ENCODE measurements around the gene DAGLA. TPM values are rescaled to one million over a fixed set of nuclear protein-coding genes. Genes with fewer than 3 reads are reported as not detected.

DAGLA gene
- total RNA-seq, 5 donors from 2014 or later (not counting 1 experiment from before 2014, with no cell fraction given), result 0.15 to 1.6 (median 0.23) TPM

- peaks cover under 1 to 3% (median 1%) of the 10 kb centered on the region in 3 donors for H3K4me1 Mint-ChIP-seq
- H3K27ac Mint-ChIP-seq, result no peak overlapping the region
- H3K4me1 ChIP-seq (ENCODE audit: control insufficient read depth in 1 of 2, extremely low read depth in 1 of 2, insufficient read depth in 2 of 2, low read length in 2 of 2), result peaks cover 0 to 4% of the 10 kb centered on the region in 2 experiments
- no peak overlapping the region for H3K4me3 ChIP-seq (ENCODE audit: control insufficient read depth in 1 of 2, extremely low read depth in 1 of 2, low read length in 1 of 2)
- H3K36me3 ChIP-seq (ENCODE audit: control insufficient read depth in 2 of 2, extremely low read depth in 1 of 2, insufficient read depth in 1 of 2, low read length in 1 of 2), result no peaks in the 10 kb centered on the region
- no peaks in the 10 kb centered on the region for H3K36me3 Mint-ChIP-seq
- no peaks in the 10 kb centered on the region for H3K9me3 Mint-ChIP-seq
- WGBS (ENCODE audit: insufficient coverage), result 81% methylated on average over 27 of the region's 33 CpGs
- no peak overlapping the region for H3K27ac ChIP-seq (ENCODE audit: low read length)
- ATAC-seq (replicated peaks in 1 of 4) (no peak), DNase-seq (no peak)
- no peaks in the 10 kb centered on the region for H3K9me3 ChIP-seq
- H3K27me3 ChIP-seq (replicated peaks in 1 of 2; ENCODE audit: control insufficient read depth in 2 of 2, extremely low read depth in 1 of 2, insufficient read depth in 2 of 2, low read length in 1 of 2), result no peaks in the 10 kb centered on the region
- ChIA-PET POLR2A (no interaction called here), CTCF (interaction anchor here (0.6 to 1.1 kb wide), 2 partner anchors 15 to 91 kb away, joined by 3 to 7 read pairs; no protein-coding TSS in a partner anchor)
- no peaks in the 10 kb centered on the region for H3K27me3 Mint-ChIP-seq
- no peak overlapping the region for H3K4me3 Mint-ChIP-seq
Measured at GRCh38 chr11:61728066-61728939, 48.1 kb downstream of the DAGLA start.

GRCh38 chr11:61728940-61729219, 48.7 kb downstream of the DAGLA start:
- DNase-seq (no peak), ATAC-seq (replicated peaks in 1 of 4) (no peak)
- no peak overlapping the region for H3K4me3 ChIP-seq (ENCODE audit: control insufficient read depth in 1 of 2, extremely low read depth in 1 of 2, low read length in 1 of 2)
- peaks cover 0 to under 1% of the 10 kb centered on the region in 2 experiments for H3K27me3 ChIP-seq (replicated peaks in 1 of 2; ENCODE audit: control insufficient read depth in 2 of 2, extremely low read depth in 1 of 2, insufficient read depth in 2 of 2, low read length in 1 of 2)
- H3K4me1 Mint-ChIP-seq, result peaks cover 2 to 7% (median 4%) of the 10 kb centered on the region in 3 donors
- H3K9me3 ChIP-seq, result no peaks in the 10 kb centered on the region
- peaks cover 0 to 4% of the 10 kb centered on the region in 2 experiments for H3K4me1 ChIP-seq (ENCODE audit: control insufficient read depth in 1 of 2, extremely low read depth in 1 of 2, insufficient read depth in 2 of 2, low read length in 2 of 2)
- H3K36me3 ChIP-seq (ENCODE audit: control insufficient read depth in 2 of 2, extremely low read depth in 1 of 2, insufficient read depth in 1 of 2, low read length in 1 of 2), result no peaks in the 10 kb centered on the region
- H3K27me3 Mint-ChIP-seq, result no peaks in the 10 kb centered on the region
- ChIA-PET POLR2A (no interaction called here), CTCF (interaction anchor here (0.6 to 1.1 kb wide), 2 partner anchors 15 to 91 kb away, joined by 3 to 7 read pairs; no protein-coding TSS in a partner anchor)
- 67% methylated on average over 8 of the region's 8 CpGs for WGBS (ENCODE audit: insufficient coverage)
- no peak overlapping the region for H3K27ac Mint-ChIP-seq
- H3K36me3 Mint-ChIP-seq, result no peaks in the 10 kb centered on the region
- H3K27ac ChIP-seq (ENCODE audit: low read length), result no peak overlapping the region
- H3K4me3 Mint-ChIP-seq, result no peak overlapping the region
- no peaks in the 10 kb centered on the region for H3K9me3 Mint-ChIP-seq

GRCh38 chr11:61730240-61730994, 50.2 kb downstream of the DAGLA start:
- CTCF ChIA-PET, result no interaction called here
- POLR2A ChIA-PET, result no interaction called here
- H3K27ac Mint-ChIP-seq, result no peak overlapping the region

GRCh38 chr11:61731211-61731951, 51.2 kb downstream of the DAGLA start:
- H3K27me3 Mint-ChIP-seq, result no peaks in the 10 kb centered on the region
- H3K27ac ChIP-seq (ENCODE audit: low read length), result no peak overlapping the region
- no peaks in the 10 kb centered on the region for H3K36me3 ChIP-seq (ENCODE audit: control insufficient read depth in 2 of 2, extremely low read depth in 1 of 2, insufficient read depth in 1 of 2, low read length in 1 of 2)
- H3K27me3 ChIP-seq (replicated peaks in 1 of 2; ENCODE audit: control insufficient read depth in 2 of 2, extremely low read depth in 1 of 2, insufficient read depth in 2 of 2, low read length in 1 of 2), result peaks cover 0 to 4% of the 10 kb centered on the region in 2 experiments
- CTCF ChIA-PET, result no interaction called here
- ATAC-seq (replicated peaks in 1 of 4) (no peak), DNase-seq (no peak)
- H3K27ac Mint-ChIP-seq, result no peak overlapping the region
- H3K9me3 ChIP-seq, result no peaks in the 10 kb centered on the region
- H3K9me3 Mint-ChIP-seq, result no peaks in the 10 kb centered on the region
- H3K4me3 ChIP-seq (ENCODE audit: control insufficient read depth in 1 of 2, extremely low read depth in 1 of 2, low read length in 1 of 2), result no peak overlapping the region
- 77% methylated on average over 11 of the region's 19 CpGs for WGBS (ENCODE audit: insufficient coverage)
- no peak overlapping the region for H3K4me3 Mint-ChIP-seq
- H3K4me1 Mint-ChIP-seq, result peaks cover 2 to 7% (median 4%) of the 10 kb centered on the region in 3 donors
- POLR2A ChIA-PET, result interaction anchor here in 1 of 2 donors (0.5 kb wide), 1 partner anchor 272 kb away, joined by 7 read pairs; no protein-coding TSS in a partner anchor
- peaks cover 0 to 4% of the 10 kb centered on the region in 2 experiments for H3K4me1 ChIP-seq (ENCODE audit: control insufficient read depth in 1 of 2, extremely low read depth in 1 of 2, insufficient read depth in 2 of 2, low read length in 2 of 2)
- no peaks in the 10 kb centered on the region for H3K36me3 Mint-ChIP-seq

More at GRCh38 chr11:61730240-61730994, 50.2 kb downstream of the DAGLA start:
- DNase-seq, result no peak
- Histone ChIP-seq H3K27me3 (replicated peaks in 1 of 2; ENCODE audit: control insufficient read depth in 2 of 2, extremely low read depth in 1 of 2, insufficient read depth in 2 of 2, low read length in 1 of 2) (peaks cover 0 to 4% of the 10 kb centered on the region in 2 experiments), H3K27ac (ENCODE audit: low read length) (no peak overlapping the region), H3K36me3 (ENCODE audit: control insufficient read depth in 2 of 2, extremely low read depth in 1 of 2, insufficient read depth in 1 of 2, low read length in 1 of 2) (no peaks in the 10 kb centered on the region), H3K4me3 (ENCODE audit: control insufficient read depth in 1 of 2, extremely low read depth in 1 of 2, low read length in 1 of 2) (no peak overlapping the region), H3K9me3 (no peaks in the 10 kb centered on the region), H3K4me1 (ENCODE audit: control insufficient read depth in 1 of 2, extremely low read depth in 1 of 2, insufficient read depth in 2 of 2, low read length in 2 of 2) (peaks cover 0 to 4% of the 10 kb centered on the region in 2 experiments)
- Mint-ChIP-seq H3K4me3 (no peak overlapping the region), H3K36me3 (no peaks in the 10 kb centered on the region), H3K27me3 (no peaks in the 10 kb centered on the region), H3K9me3 (no peaks in the 10 kb centered on the region), H3K4me1 (peaks cover 2 to 7% (median 4%) of the 10 kb centered on the region in 3 donors)
- ATAC-seq (replicated peaks in 1 of 4), result no peak
- WGBS (ENCODE audit: insufficient coverage), result 93% methylated on average over 7 of the region's 13 CpGs

GRCh38 chr11:61731952-61732675, 51.9 kb downstream of the DAGLA start:
- no peaks in the 10 kb centered on the region for H3K9me3 Mint-ChIP-seq
- Histone ChIP-seq H3K4me3 (ENCODE audit: control insufficient read depth in 1 of 2, extremely low read depth in 1 of 2, low read length in 1 of 2) (no peak overlapping the region), H3K36me3 (ENCODE audit: control insufficient read depth in 2 of 2, extremely low read depth in 1 of 2, insufficient read depth in 1 of 2, low read length in 1 of 2) (no peaks in the 10 kb centered on the region), H3K9me3 (no peaks in the 10 kb centered on the region), H3K27ac (ENCODE audit: low read length) (no peak overlapping the region), H3K4me1 (ENCODE audit: control insufficient read depth in 1 of 2, extremely low read depth in 1 of 2, insufficient read depth in 2 of 2, low read length in 2 of 2) (peaks cover 0 to 4% of the 10 kb centered on the region in 2 experiments), H3K27me3 (replicated peaks in 1 of 2; ENCODE audit: control insufficient read depth in 2 of 2, extremely low read depth in 1 of 2, insufficient read depth in 2 of 2, low read length in 1 of 2) (peaks cover 0 to 6% of the 10 kb centered on the region in 2 experiments)
- DNase-seq (no peak), ATAC-seq (replicated peaks in 1 of 4) (no peak)
- 86% methylated on average over 7 of the region's 8 CpGs for WGBS (ENCODE audit: insufficient coverage)
- ChIA-PET POLR2A (interaction anchor here in 1 of 2 donors (0.5 kb wide), 1 partner anchor 272 kb away, joined by 7 read pairs; no protein-coding TSS in a partner anchor), CTCF (no interaction called here)
- no peaks in the 10 kb centered on the region for H3K36me3 Mint-ChIP-seq
- H3K27me3 Mint-ChIP-seq, result no peaks in the 10 kb centered on the region
- no peak overlapping the region for H3K27ac Mint-ChIP-seq
- H3K4me1 Mint-ChIP-seq, result peaks cover 2 to 7% (median 4%) of the 10 kb centered on the region in 3 donors
- no peak overlapping the region for H3K4me3 Mint-ChIP-seq

Measured in T-cell (primary cell).